Measurements from ENCODE around the gene MAGI2. TPM values are rescaled to one million over a fixed set of nuclear protein-coding genes. Genes with fewer than 3 reads are reported as not detected.

MAGI2 gene
- total and polyA plus RNA-seq, 2 of the 13 experiments (the other 11 are each of a cell fraction or from before 2014, with no cell fraction given), result 1.5 to 3.8 TPM

DNA sequence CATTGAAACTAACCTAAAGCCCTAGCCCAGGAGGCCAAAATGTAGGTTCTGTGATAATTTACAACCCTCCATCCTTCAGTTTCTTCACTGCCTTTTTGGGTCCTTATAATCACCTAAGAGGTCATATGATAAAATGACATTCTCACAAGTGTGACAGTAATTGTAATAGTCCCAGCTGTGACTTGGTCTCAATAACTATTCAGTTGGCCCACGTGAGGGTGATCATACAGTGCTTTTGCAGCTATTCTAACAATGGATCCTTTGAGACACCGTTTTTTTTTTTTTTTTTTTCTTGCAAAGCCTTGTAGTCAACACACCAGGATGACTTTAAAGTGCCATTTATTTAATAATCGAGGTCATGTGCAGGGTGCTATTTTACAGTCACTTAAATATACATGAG is 894.9 kb downstream of the MAGI2 start:
- Histone ChIP-seq H4K20me1 (ENCODE audit: insufficient read depth, low read length) (no peaks in the 10 kb centered on the region), H3K36me3 (replicated peaks in 1 of 2; ENCODE audit: control insufficient read depth in 1 of 2, insufficient read depth in 2 of 2, low read length in 2 of 2) (no peaks in the 10 kb centered on the region), H3K4me1 (ENCODE audit: insufficient read depth, low read length) (no peaks in the 10 kb centered on the region), H3K27ac (ENCODE audit: extremely low read length, insufficient read depth, low read length) (no peak overlapping the region), H3K4me3 (replicated peaks in 1 of 3; ENCODE audit: insufficient read depth in 1 of 3, low read depth in 2 of 3, low read length in 3 of 3) (no peak overlapping the region), H3K9ac (ENCODE audit: insufficient read depth, low read depth, low read length) (no peak overlapping the region), H3K27me3 (ENCODE audit: control insufficient read depth in 1 of 2, insufficient read depth in 2 of 2, low read length in 2 of 2) (no peaks in the 10 kb centered on the region), H3K9me3 (ENCODE audit: low read length) (no peaks in the 10 kb centered on the region), H2AFZ (ENCODE audit: low read length) (no peak overlapping the region), H3K79me2 (ENCODE audit: insufficient read depth, low read length) (no peaks in the 10 kb centered on the region), H3K4me2 (ENCODE audit: low read depth, low read length) (no peak overlapping the region)
- ChIA-PET POLR2A (no interaction called here), CTCF (ENCODE audit: low intra/inter-chr PET ratio, low total read pairs) (no interaction called here)
- no peak for TF ChIP-seq MLLT10 (CRISPR knock-in tag; IDR thresholded peaks at IDR 0.05)
- TF ChIP-seq GATAD2A (CRISPR knock-in tag; IDR thresholded peaks at IDR 0.05), result no peak
- TF ChIP-seq, protein P1, sequence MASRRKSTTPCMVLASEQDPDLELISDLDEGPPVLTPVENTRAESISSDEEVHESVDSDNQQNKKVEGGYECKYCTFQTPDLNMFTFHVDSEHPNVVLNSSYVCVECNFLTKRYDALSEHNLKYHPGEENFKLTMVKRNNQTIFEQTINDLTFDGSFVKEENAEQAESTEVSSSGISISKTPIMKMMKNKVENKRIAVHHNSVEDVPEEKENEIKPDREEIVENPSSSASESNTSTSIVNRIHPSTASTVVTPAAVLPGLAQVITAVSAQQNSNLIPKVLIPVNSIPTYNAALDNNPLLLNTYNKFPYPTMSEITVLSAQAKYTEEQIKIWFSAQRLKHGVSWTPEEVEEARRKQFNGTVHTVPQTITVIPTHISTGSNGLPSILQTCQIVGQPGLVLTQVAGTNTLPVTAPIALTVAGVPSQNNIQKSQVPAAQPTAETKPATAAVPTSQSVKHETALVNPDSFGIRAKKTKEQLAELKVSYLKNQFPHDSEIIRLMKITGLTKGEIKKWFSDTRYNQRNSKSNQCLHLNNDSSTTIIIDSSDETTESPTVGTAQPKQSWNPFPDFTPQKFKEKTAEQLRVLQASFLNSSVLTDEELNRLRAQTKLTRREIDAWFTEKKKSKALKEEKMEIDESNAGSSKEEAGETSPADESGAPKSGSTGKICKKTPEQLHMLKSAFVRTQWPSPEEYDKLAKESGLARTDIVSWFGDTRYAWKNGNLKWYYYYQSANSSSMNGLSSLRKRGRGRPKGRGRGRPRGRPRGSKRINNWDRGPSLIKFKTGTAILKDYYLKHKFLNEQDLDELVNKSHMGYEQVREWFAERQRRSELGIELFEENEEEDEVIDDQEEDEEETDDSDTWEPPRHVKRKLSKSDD (CRISPR knock-in tag; IDR thresholded peaks at IDR 0.05; ENCODE audit: low read depth), result no peak
- TF ChIP-seq ZNF44 (CRISPR knock-in tag; IDR thresholded peaks at IDR 0.05), result no peak
- TF ChIP-seq, protein P2, sequence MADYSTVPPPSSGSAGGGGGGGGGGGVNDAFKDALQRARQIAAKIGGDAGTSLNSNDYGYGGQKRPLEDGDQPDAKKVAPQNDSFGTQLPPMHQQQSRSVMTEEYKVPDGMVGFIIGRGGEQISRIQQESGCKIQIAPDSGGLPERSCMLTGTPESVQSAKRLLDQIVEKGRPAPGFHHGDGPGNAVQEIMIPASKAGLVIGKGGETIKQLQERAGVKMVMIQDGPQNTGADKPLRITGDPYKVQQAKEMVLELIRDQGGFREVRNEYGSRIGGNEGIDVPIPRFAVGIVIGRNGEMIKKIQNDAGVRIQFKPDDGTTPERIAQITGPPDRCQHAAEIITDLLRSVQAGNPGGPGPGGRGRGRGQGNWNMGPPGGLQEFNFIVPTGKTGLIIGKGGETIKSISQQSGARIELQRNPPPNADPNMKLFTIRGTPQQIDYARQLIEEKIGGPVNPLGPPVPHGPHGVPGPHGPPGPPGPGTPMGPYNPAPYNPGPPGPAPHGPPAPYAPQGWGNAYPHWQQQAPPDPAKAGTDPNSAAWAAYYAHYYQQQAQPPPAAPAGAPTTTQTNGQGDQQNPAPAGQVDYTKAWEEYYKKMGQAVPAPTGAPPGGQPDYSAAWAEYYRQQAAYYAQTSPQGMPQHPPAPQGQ (CRISPR knock-in tag; IDR thresholded peaks at IDR 0.05; ENCODE audit: borderline replicate concordance), result no peak
- TF ChIP-seq KLF13 (CRISPR knock-in tag; IDR thresholded peaks at IDR 0.05), result no peak
- TF ChIP-seq, protein P3, sequence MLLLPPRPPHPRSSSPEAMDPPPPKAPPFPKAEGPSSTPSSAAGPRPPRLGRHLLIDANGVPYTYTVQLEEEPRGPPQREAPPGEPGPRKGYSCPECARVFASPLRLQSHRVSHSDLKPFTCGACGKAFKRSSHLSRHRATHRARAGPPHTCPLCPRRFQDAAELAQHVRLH (CRISPR knock-in tag; IDR thresholded peaks at IDR 0.05; ENCODE audit: borderline replicate concordance, low read depth), result no peak
- no peak for TF ChIP-seq NFATC3 (CRISPR knock-in tag; IDR thresholded peaks at IDR 0.05)
- no TSS peak for BruUV-seq (replicated peaks)
- WGBS (ENCODE audit: low lambda C conversion rate), result 5% methylated on average over 3 of the region's 3 CpGs
- DNase-seq (ENCODE audit: low spot score) (no peak), ATAC-seq (no peak), FAIRE-seq (no peak)
- intact Hi-C loops (cut with micrococcal nuclease; ENCODE audit: unreplicated experiment) (no loop called here), in situ Hi-C loops (cut with HindIII; ENCODE audit: extremely low pct_ligation_motif_present, low pct_unique_long_range_greater_than_20kb) (no loop called here)
